ENCODE results near the gene APOL3. TPM values are rescaled to one million over a fixed set of nuclear protein-coding genes. Genes with fewer than 3 reads are reported as not detected.

The APOL3 gene
- total RNA-seq, 1 donor from 2014 or later, result 52.4 TPM

- no peak for DNase-seq (ENCODE audit: low spot score)
- no peak overlapping the region for H3K4me3 Mint-ChIP-seq
- intact Hi-C loops (cut with micrococcal nuclease), result no loop called here
- no peaks in the 10 kb centered on the region for H3K36me3 Mint-ChIP-seq (ENCODE audit: low read depth)
- no peaks in the 10 kb centered on the region for H3K9me3 Mint-ChIP-seq
- peaks cover 5% of the 10 kb centered on the region for H3K27me3 Mint-ChIP-seq (ENCODE audit: insufficient read depth)
- no peaks in the 10 kb centered on the region for H3K4me1 Mint-ChIP-seq (ENCODE audit: low read depth)
- H3K27ac Mint-ChIP-seq, result no peak overlapping the region
Observed at GRCh38 chr22:36185828-36186624, 25.5 kb upstream of the APOL3 start.

DNA sequence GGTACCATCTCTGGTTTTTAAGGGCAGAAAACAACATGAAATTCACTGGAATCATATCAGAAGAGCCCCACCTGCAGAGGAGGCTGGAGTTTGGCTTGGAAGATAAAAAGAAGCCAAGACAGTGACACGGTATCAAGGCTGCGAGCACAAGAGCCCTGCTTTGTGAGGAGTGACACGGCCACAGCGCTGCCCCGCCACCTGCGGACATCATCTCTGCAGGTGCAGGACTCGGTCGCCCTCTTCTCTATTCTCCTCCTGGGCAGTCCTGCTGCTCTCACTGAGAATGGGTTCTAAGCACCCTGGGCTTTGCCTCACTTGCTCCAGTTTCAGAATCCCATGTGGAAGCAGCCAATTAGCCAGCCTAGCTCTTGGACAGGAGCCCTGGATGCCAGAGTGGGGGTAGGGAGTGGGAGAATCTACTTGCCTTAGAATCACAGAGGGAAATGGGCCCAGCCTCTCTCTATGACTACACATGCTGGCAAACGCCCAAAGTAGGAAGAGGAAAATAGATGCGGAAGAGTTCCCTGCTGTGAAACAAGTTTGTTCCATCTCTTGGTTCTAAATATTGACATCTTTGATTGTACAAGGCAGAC is 24.0 kb upstream of the APOL3 start:
- no peak for DNase-seq (ENCODE audit: low spot score)
- Mint-ChIP-seq H3K36me3 (ENCODE audit: low read depth) (no peaks in the 10 kb centered on the region), H3K27ac (no peak overlapping the region), H3K4me1 (ENCODE audit: low read depth) (peaks cover 5% of the 10 kb centered on the region), H3K27me3 (ENCODE audit: insufficient read depth) (peaks cover 5% of the 10 kb centered on the region), H3K4me3 (no peak overlapping the region), H3K9me3 (no peaks in the 10 kb centered on the region)
- intact Hi-C loops (cut with micrococcal nuclease), result no loop called here

DNA sequence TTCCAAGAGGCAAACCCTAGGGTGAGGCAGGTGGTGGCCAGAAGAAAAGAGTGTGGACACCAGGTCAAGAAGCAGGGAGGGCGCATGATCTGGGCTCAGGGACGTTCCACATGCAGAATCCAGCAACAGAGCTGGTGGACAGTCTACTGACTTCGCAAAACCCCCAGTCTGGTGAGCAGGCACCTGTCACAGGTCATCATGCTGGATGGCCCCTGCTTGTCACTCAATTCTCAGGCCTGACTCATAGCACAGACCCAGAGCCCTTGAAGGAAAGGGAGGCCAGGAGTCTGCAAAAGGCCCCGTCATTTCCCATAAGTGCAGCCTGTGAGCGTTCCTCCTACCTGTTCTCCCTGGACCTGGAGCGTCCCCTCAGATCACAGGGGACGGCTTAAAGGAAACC is 22.9 kb upstream of the APOL3 start:
- DNase-seq (ENCODE audit: low spot score), result no peak
- intact Hi-C loops (cut with micrococcal nuclease), result no loop called here
- Mint-ChIP-seq H3K9me3 (no peaks in the 10 kb centered on the region), H3K4me3 (no peak overlapping the region), H3K27ac (no peak overlapping the region), H3K4me1 (ENCODE audit: low read depth) (peaks cover 5% of the 10 kb centered on the region), H3K27me3 (ENCODE audit: insufficient read depth) (peaks cover 4% of the 10 kb centered on the region), H3K36me3 (ENCODE audit: low read depth) (no peaks in the 10 kb centered on the region)

DNA sequence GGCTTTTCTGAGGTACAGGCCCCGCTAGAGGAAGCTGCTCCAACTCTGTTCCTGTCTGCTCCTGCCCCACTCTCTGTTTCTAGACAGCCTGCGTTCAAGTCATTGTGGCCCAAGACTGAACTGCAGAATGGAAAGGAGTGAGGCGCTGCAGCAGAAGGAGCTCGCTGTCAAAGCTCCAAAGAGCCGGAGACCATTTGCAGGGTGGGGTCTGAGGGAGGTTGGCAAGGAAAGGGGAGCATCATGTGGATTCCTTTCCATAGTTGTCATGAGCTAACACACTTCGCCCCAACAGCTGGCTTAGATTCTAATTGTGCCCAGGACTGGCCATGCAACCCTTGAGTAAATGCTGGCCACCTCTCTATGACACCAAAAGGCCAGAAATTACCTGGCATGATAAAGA is 22.3 kb upstream of the APOL3 start:
- intact Hi-C loops (cut with micrococcal nuclease), result no loop called here

GRCh38 chr22:36182056-36182455 is 21.5 kb upstream of the APOL3 start:
- H3K36me3 Mint-ChIP-seq (ENCODE audit: low read depth), result no peaks in the 10 kb centered on the region
- no peak overlapping the region for H3K27ac Mint-ChIP-seq
- H3K4me1 Mint-ChIP-seq (ENCODE audit: low read depth), result peaks cover 5% of the 10 kb centered on the region
- H3K27me3 Mint-ChIP-seq (ENCODE audit: insufficient read depth), result peaks cover 4% of the 10 kb centered on the region
- H3K9me3 Mint-ChIP-seq, result peaks cover 3% of the 10 kb centered on the region
- H3K4me3 Mint-ChIP-seq, result no peak overlapping the region
- intact Hi-C loops (cut with micrococcal nuclease), result no loop called here
- no peak for DNase-seq (ENCODE audit: low spot score)

More for the DNA sequence above, 22.3 kb upstream of the APOL3 start:
- no peak overlapping the region for H3K27ac Mint-ChIP-seq
- H3K4me3 Mint-ChIP-seq, result no peak overlapping the region
- H3K9me3 Mint-ChIP-seq, result no peaks in the 10 kb centered on the region
- no peaks in the 10 kb centered on the region for H3K36me3 Mint-ChIP-seq (ENCODE audit: low read depth)
- H3K4me1 Mint-ChIP-seq (ENCODE audit: low read depth), result peaks cover 5% of the 10 kb centered on the region
- H3K27me3 Mint-ChIP-seq (ENCODE audit: insufficient read depth), result peaks cover 4% of the 10 kb centered on the region
- DNase-seq (ENCODE audit: low spot score), result no peak

DNA sequence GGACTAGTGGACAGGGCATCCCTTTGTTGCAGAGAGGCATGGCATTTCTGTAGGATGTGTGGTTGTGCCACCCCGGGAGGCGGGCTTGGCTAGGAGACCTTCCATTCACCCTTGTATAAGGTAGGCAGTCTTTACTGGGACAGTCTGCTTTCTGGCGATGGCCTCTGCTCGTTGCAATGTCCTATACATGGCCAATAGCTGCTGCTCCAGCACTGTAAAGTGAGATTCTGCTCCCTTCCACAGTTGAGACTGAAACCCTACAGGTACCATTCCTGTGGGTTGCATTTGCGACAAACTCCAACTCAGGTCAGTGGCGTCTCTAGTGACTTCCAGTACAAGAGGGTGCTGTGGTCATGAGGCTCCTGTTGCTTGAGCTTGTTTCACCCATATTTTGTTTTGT is 20.4 kb upstream of the APOL3 start:
- intact Hi-C loops (cut with micrococcal nuclease), result loop anchor here (1.0 to 2.0 kb wide), 3 partner anchors 21 to 116 kb away; partner anchors contain the start of gene APOL3
- Mint-ChIP-seq H3K27me3 (ENCODE audit: insufficient read depth) (no peaks in the 10 kb centered on the region), H3K9me3 (peaks cover 3% of the 10 kb centered on the region), H3K4me1 (ENCODE audit: low read depth) (peaks cover 5% of the 10 kb centered on the region), H3K27ac (no peak overlapping the region), H3K4me3 (no peak overlapping the region), H3K36me3 (ENCODE audit: low read depth) (no peaks in the 10 kb centered on the region)
- no peak for DNase-seq (ENCODE audit: low spot score)

DNA sequence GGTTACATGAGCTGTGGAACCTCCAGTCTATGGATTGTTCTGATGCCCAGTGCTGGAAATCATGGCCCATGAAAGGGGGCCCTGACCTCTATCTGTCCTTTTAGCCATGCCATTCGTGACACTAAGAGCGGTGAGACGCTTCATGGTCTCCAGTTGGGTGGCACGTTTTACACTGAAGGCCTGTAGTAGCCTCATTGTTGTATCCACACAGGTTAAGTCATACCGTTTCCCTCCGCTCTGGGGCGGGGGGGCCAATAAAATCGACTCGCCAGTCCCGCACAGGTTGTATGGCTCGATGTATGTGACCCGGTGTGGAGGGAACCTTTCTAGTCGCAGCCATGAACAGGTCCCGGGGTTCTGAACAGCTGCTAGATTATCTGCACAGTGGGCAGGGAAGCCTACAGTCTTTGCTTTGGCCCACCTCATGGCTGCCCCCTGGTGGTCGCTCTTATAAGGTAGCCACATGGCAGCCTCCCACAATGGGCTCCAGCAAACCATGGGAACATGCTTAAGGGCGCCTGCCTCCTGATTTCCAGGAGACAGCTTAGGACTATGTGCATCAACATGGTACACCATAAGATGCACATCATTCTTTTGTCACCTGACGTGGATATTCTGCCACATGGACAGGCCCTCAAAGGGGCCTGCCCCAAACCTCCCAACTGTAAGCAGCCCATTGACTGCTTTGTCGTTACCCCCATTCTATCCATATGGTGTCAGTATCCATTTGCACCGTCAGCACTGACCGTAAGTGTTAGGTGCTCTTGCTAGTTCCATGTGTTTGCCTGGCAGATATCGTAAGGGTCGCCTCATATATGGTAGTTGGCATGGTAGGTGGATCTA is 19.7 kb upstream of the APOL3 start:
- peak; percentile 62 for DNase-seq (ENCODE audit: low spot score)
- intact Hi-C loops (cut with micrococcal nuclease), result loop anchor here (1.0 to 2.0 kb wide), 3 partner anchors 20 to 115 kb away; partner anchors contain the start of gene APOL3

GRCh38 chr22:36177160-36177559 is 16.6 kb upstream of the APOL3 start:
- Mint-ChIP-seq H3K27ac (no peak overlapping the region), H3K9me3 (peaks cover 3% of the 10 kb centered on the region), H3K36me3 (ENCODE audit: low read depth) (no peaks in the 10 kb centered on the region), H3K27me3 (ENCODE audit: insufficient read depth) (no peaks in the 10 kb centered on the region), H3K4me3 (no peak overlapping the region), H3K4me1 (ENCODE audit: low read depth) (peaks cover 5% of the 10 kb centered on the region)
- intact Hi-C loops (cut with micrococcal nuclease), result no loop called here
- no peak for DNase-seq (ENCODE audit: low spot score)

More for the DNA sequence above, 19.7 kb upstream of the APOL3 start:
- Mint-ChIP-seq H3K36me3 (ENCODE audit: low read depth) (no peaks in the 10 kb centered on the region), H3K4me3 (no peak overlapping the region), H3K4me1 (ENCODE audit: low read depth) (peaks cover 5% of the 10 kb centered on the region), H3K27me3 (ENCODE audit: insufficient read depth) (no peaks in the 10 kb centered on the region), H3K27ac (no peak overlapping the region), H3K9me3 (peaks cover 3% of the 10 kb centered on the region)

DNA sequence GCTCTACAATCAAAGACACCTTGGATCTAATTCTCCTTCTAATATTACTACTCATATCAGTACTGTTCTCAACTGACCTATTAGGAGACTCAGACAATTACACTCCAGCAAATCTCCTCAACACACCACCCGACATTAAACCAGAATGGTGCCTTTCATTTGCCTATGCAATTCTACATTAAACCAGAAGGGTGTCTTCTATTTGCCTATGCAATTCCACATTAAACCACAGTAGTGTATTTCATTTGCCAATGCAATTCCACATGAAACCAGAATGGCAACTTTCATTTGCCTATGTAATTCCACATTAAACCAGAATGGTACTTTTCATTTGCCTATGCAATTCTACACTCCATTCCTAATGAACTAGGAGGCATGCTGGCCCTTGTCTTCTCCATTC is 15.3 kb upstream of the APOL3 start:
- Mint-ChIP-seq H3K36me3 (ENCODE audit: low read depth) (no peaks in the 10 kb centered on the region), H3K9me3 (peaks cover 3% of the 10 kb centered on the region), H3K27ac (no peak overlapping the region), H3K4me3 (no peak overlapping the region), H3K27me3 (ENCODE audit: insufficient read depth) (no peaks in the 10 kb centered on the region), H3K4me1 (ENCODE audit: low read depth) (peaks cover 5% of the 10 kb centered on the region)
- intact Hi-C loops (cut with micrococcal nuclease), result no loop called here
- no peak for DNase-seq (ENCODE audit: low spot score)

DNA sequence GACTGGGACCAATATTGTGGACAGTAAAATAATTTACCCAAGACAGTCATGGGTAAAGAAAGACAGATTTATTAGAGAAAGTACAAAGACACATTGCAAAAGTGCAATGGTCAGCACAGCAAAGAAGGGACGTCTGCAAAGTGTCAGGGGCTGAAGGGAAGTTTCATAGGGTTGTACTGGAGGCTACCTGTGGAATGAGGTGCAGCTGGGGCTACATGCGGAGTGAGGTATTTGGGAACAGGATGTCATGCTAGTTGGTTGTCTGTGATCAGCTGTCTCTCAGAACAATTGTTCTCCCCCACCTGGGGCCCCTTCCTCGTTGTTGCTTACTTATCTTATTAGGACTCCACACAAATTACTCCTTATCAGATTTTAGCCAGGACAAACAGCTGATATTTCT is 11.4 kb upstream of the APOL3 start:
- intact Hi-C loops (cut with micrococcal nuclease), result no loop called here
- Mint-ChIP-seq H3K27ac (no peak overlapping the region), H3K27me3 (ENCODE audit: insufficient read depth) (peaks cover 2% of the 10 kb centered on the region), H3K4me3 (no peak overlapping the region), H3K9me3 (peaks cover 5% of the 10 kb centered on the region), H3K4me1 (ENCODE audit: low read depth) (peaks cover 6% of the 10 kb centered on the region), H3K36me3 (ENCODE audit: low read depth) (no peaks in the 10 kb centered on the region)
- no peak for DNase-seq (ENCODE audit: low spot score)

DNA sequence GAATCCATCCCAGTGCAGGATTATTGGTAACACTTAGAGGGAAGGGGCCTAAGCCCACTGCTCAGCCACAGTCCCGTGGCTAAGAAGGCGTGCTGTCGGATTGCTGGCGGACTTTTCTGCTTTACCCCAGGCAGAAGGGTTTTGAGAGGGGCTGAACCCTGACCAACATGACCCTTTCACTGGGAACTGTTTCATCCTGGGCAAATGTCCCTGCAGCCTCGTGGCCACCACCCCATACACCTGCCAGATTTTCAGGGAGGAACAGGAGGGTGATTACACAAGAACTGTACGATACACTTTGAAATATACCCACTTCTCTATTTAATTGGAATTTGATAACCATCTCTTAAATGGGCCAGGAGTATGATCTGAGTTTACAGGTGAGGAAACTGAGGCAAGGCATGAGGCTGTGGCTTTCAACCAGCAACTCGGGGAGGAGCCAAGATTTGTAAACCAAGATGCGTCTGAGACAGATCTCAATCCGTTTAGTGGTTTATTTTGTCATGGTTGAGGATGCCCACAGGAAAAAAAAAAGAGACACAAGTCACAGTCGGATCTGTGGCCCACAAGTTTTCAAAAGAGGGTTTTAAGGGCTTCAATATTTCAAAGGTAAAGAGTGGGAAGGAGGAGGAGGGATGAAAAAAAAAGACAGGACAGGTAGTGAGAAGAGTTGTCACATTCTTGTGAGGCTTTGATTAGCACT is 6.1 kb upstream of the APOL3 start:
- no peak overlapping the region for H3K4me3 Mint-ChIP-seq
- H3K9me3 Mint-ChIP-seq, result peaks cover 5% of the 10 kb centered on the region
- H3K27me3 Mint-ChIP-seq (ENCODE audit: insufficient read depth), result peaks cover 2% of the 10 kb centered on the region
- H3K27ac Mint-ChIP-seq, result peak overlapping the region; percentile 62
- intact Hi-C loops (cut with micrococcal nuclease), result loop anchor here (1.0 to 10.0 kb wide), 2 partner anchors 9 to 318 kb away; partner anchors contain the start of gene TXN2
- H3K4me1 Mint-ChIP-seq (ENCODE audit: low read depth), result peaks cover 58% of the 10 kb centered on the region
- H3K36me3 Mint-ChIP-seq (ENCODE audit: low read depth), result no peaks in the 10 kb centered on the region
- DNase-seq (ENCODE audit: low spot score), result peak; percentile 21

DNA sequence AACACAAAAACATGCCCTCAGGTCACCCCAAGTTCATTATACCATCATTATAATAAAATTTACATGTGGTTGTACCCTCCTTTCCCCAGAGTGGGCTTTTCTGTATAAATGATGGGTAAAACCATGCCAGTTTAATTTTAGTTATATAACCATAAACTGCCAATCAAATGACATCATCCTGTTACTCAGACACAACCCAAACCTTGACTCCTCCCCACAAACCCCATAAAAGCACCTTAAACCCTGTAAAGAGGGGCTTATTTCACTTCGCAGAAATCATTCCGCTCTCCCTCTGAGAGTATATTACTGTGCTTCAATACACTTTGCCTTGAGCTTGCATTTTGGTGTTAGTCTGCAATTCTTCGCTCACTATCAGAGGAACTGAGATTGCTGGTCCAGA is 5.5 kb upstream of the APOL3 start:
- peaks cover 2% of the 10 kb centered on the region for H3K27me3 Mint-ChIP-seq (ENCODE audit: insufficient read depth)
- H3K9me3 Mint-ChIP-seq, result peaks cover 5% of the 10 kb centered on the region
- H3K4me3 Mint-ChIP-seq, result no peak overlapping the region
- no peak for DNase-seq (ENCODE audit: low spot score)
- H3K36me3 Mint-ChIP-seq (ENCODE audit: low read depth), result no peaks in the 10 kb centered on the region
- intact Hi-C loops (cut with micrococcal nuclease), result loop anchor here (1.0 to 10.0 kb wide), 2 partner anchors 9 to 319 kb away; partner anchors contain the start of gene TXN2
- peaks cover 64% of the 10 kb centered on the region for H3K4me1 Mint-ChIP-seq (ENCODE audit: low read depth)
- H3K27ac Mint-ChIP-seq, result no peak overlapping the region

Data from activated T-helper 1 cell treated with anti-CD3 and anti-CD28 coated beads, Interleukin-12 subunit alpha, Interleukin-12 subunit beta, Interleukin-2, Interleukin-4 antibody, amounts not matched to agents 30 ng/mL and 10 ng/mL and 1 ng/mL, durations not matched to agents 14 hours and 24 hours and 36 hours (primary cell).